ENCODE measurements around the gene RGS16. TPM values are rescaled to one million over a fixed set of nuclear protein-coding genes. Genes with fewer than 3 reads are reported as not detected.
A peak's percentile ranks its signal among the peaks of the same experiment; 100 is the strongest.
"Not testable (repeated sequence)": the region's sequence is repeated elsewhere in the genome, so short reads cannot be mapped to it uniquely, and the experiment has no call there.

The RGS16 gene
- total and polyA plus RNA-seq, 4 experiments from 2014 or later = 1.3 to 3.7 (median 2.1) TPM

DNA sequence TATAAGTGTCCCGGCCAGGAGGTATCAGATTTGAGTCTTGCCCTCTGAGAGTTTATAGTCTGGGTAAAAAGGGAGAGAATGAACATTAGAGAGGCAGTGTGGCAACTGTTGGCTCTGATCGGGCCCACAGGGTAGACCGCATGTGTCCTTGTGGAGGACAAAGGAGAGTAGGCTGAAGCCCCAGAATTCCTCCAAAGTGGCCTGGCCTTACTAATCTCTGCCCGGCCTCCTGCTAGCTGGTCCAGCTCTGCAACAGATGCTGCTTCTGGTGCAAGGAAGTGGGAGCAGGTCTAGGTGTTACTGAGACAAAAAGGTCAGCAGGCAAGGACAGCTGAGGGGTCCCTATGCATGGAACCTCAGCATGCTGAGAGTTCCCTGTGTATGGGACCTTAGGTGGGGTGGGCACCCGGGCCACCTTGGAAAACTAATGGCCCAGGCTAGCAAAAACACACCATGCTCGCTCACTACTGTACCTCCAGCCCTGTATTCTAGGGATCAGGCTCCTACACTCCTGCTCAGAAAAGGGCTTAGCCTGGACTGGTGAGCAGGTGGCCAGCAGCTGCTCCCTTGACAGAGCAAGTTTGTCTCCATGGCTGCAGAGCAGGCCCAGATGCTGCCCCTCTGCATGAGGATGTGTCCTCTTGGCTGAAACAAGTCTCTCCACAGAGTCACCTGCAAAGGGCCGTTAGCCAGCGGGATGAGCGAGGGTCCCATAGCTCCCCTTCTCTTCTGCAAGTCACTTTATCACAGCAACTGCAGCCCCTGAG is 30.3 kb upstream of the RGS16 start:
- CTCF ChIA-PET (ENCODE audit: partially characterized antibody) = interaction anchor here (2.3 kb wide), 1 partner anchor 148 kb away, joined by 7 read pairs; no protein-coding TSS in a partner anchor

GRCh38 chr1:182633657-182634281 is 29.6 kb upstream of the RGS16 start:
- ChIA-PET CTCF (ENCODE audit: partially characterized antibody) (interaction anchor here (2.3 kb wide), 1 partner anchor 149 kb away, joined by 7 read pairs; no protein-coding TSS in a partner anchor), POLR2A (ENCODE audit: partially characterized antibody) (no interaction called here)
- no peaks in the 10 kb centered on the region for H3K27me3 Mint-ChIP-seq

More for the DNA sequence above, 30.3 kb upstream of the RGS16 start:
- H3K36me3 ChIP-seq (ENCODE audit: insufficient read depth, low read length) = no peaks in the 10 kb centered on the region
- intact Hi-C loops (cut with micrococcal nuclease) = no loop called here
- Mint-ChIP-seq H3K9me3 (no peaks in the 10 kb centered on the region), H3K4me3 (no peak overlapping the region), H3K27ac (no peak overlapping the region), H3K36me3 (no peaks in the 10 kb centered on the region), H3K4me1 (peaks cover 21 to 43% (median 26%) of the 10 kb centered on the region in 4 donors), H3K27me3 (no peaks in the 10 kb centered on the region)
- POLR2A ChIA-PET (ENCODE audit: partially characterized antibody) = no interaction called here
- peaks cover 30% of the 10 kb centered on the region for H3K4me1 ChIP-seq (ENCODE audit: insufficient read depth, low read length)
- no peak overlapping the region for H3K27ac ChIP-seq (ENCODE audit: low read depth, low read length)
- H3K4me3 ChIP-seq (ENCODE audit: low read length in 2 of 2) = no peak overlapping the region
- H3K9me3 ChIP-seq (ENCODE audit: control insufficient read depth in 1 of 2, low read length in 2 of 2) = no peaks in the 10 kb centered on the region
- no peaks in the 10 kb centered on the region for H3K27me3 ChIP-seq (ENCODE audit: insufficient read depth, low read length)
- DNase-seq = no peak

GRCh38 chr1:182633031-182633430 is 28.8 kb upstream of the RGS16 start:
- Mint-ChIP-seq H3K27ac (no peak overlapping the region), H3K27me3 (no peaks in the 10 kb centered on the region), H3K9me3 (no peaks in the 10 kb centered on the region), H3K36me3 (no peaks in the 10 kb centered on the region), H3K4me3 (no peak overlapping the region), H3K4me1 (peaks cover 25 to 50% (median 31%) of the 10 kb centered on the region in 4 donors)
- Histone ChIP-seq H3K27ac (ENCODE audit: low read depth, low read length) (no peak overlapping the region), H3K36me3 (ENCODE audit: insufficient read depth, low read length) (no peaks in the 10 kb centered on the region), H3K4me1 (ENCODE audit: insufficient read depth, low read length) (peaks cover 37% of the 10 kb centered on the region), H3K9me3 (ENCODE audit: control insufficient read depth in 1 of 2, low read length in 2 of 2) (no peaks in the 10 kb centered on the region), H3K27me3 (ENCODE audit: insufficient read depth, low read length) (no peaks in the 10 kb centered on the region), H3K4me3 (ENCODE audit: low read length in 2 of 2) (no peak overlapping the region)
- no peak for DNase-seq
- POLR2A ChIA-PET (ENCODE audit: partially characterized antibody) = interaction anchor here (1.4 kb wide), 1 partner anchor 29 kb away, joined by 3 read pairs; the partner anchor contains the start of gene RGS16
- CTCF ChIA-PET (ENCODE audit: partially characterized antibody) = interaction anchor here (2.3 kb wide), 1 partner anchor 149 kb away, joined by 7 read pairs; no protein-coding TSS in a partner anchor
- intact Hi-C loops (cut with micrococcal nuclease) = no loop called here

More at GRCh38 chr1:182633657-182634281, 29.6 kb upstream of the RGS16 start:
- DNase-seq = no peak
- no peak overlapping the region for H3K4me3 ChIP-seq (ENCODE audit: low read length in 2 of 2)
- no peaks in the 10 kb centered on the region for H3K36me3 Mint-ChIP-seq
- intact Hi-C loops (cut with micrococcal nuclease) = no loop called here
- peaks cover 37% of the 10 kb centered on the region for H3K4me1 ChIP-seq (ENCODE audit: insufficient read depth, low read length)
- H3K27ac Mint-ChIP-seq = no peak overlapping the region
- H3K4me3 Mint-ChIP-seq = no peak overlapping the region
- H3K27me3 ChIP-seq (ENCODE audit: insufficient read depth, low read length) = no peaks in the 10 kb centered on the region
- no peaks in the 10 kb centered on the region for H3K36me3 ChIP-seq (ENCODE audit: insufficient read depth, low read length)
- no peaks in the 10 kb centered on the region for H3K9me3 ChIP-seq (ENCODE audit: control insufficient read depth in 1 of 2, low read length in 2 of 2)
- no peaks in the 10 kb centered on the region for H3K9me3 Mint-ChIP-seq
- H3K4me1 Mint-ChIP-seq = peaks cover 25 to 50% (median 31%) of the 10 kb centered on the region in 4 donors
- H3K27ac ChIP-seq (ENCODE audit: low read depth, low read length) = no peak overlapping the region

DNA sequence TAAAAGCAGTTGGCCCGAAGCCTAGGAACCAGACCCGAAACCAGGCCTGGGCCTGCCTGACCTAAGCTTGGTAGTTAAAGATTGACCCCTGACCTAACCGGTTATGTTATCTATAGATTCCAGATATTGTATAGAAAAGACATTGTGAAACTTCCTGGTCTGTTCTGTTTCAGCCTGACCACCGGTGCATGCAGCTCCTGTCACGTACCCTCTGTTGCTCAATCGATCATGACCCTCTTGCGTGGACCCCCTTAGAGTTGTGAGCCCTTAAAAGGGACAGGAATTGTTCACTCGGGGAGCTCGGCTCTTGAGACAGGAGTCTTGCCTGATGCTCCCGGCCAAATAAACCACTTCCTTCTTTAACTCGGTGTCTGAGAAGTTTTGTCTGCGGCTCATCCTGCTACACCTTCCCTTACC is 28.3 kb upstream of the RGS16 start:
- H3K27ac Mint-ChIP-seq = peak overlapping the region in 4 of 7 donors; percentile 10 to 73 (median 66)
- H3K36me3 ChIP-seq (ENCODE audit: insufficient read depth, low read length); H3K27me3 Mint-ChIP-seq; H3K9me3 Mint-ChIP-seq; H3K27ac ChIP-seq (ENCODE audit: low read depth, low read length); H3K4me3 ChIP-seq (ENCODE audit: low read length in 2 of 2); DNase-seq; H3K9me3 ChIP-seq (ENCODE audit: control insufficient read depth in 1 of 2, low read length in 2 of 2); H3K36me3 Mint-ChIP-seq; intact Hi-C loops (cut with micrococcal nuclease); H3K27me3 ChIP-seq (ENCODE audit: insufficient read depth, low read length): not testable (repeated sequence)
- CTCF ChIA-PET (ENCODE audit: partially characterized antibody) = interaction anchor here (0.7 to 2.3 kb wide), 2 partner anchors 20 to 150 kb away, joined by 3 to 7 read pairs; no protein-coding TSS in a partner anchor
- H3K4me3 Mint-ChIP-seq = peak overlapping the region in 7 of 8 donors; percentile 61 to 84 (median 67)
- H3K4me1 ChIP-seq (ENCODE audit: insufficient read depth, low read length) = peaks cover 37% of the 10 kb centered on the region
- POLR2A ChIA-PET (ENCODE audit: partially characterized antibody) = interaction anchor here (1.4 kb wide), 1 partner anchor 29 kb away, joined by 3 read pairs; the partner anchor contains the start of gene RGS16
- peaks cover 25 to 52% (median 31%) of the 10 kb centered on the region in 4 donors for H3K4me1 Mint-ChIP-seq

DNA sequence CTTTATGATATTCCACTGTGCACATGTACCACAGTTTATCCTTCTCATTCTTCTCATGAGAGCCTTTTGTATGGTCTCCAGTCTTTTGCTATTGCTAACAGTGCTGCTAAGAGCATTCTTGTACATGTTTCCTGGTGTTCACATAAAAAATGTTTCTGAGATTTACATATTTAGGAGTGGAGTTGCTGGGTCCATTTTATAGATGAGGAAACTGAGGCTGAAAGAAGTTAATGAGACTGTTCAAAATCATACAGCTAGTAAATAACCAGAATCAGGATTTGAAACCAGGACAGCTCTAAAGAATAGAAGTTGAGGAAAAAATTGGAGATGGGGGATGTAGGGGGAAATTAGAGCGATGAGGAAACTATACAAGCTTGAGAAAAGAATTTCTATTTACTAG is 27.8 kb upstream of the RGS16 start:
- POLR2A ChIA-PET (ENCODE audit: partially characterized antibody) = interaction anchor here (1.4 kb wide), 1 partner anchor 28 kb away, joined by 3 read pairs; the partner anchor contains the start of gene RGS16
- no peaks in the 10 kb centered on the region for H3K27me3 Mint-ChIP-seq
- no peak for DNase-seq
- H3K9me3 ChIP-seq (ENCODE audit: control insufficient read depth in 1 of 2, low read length in 2 of 2) = no peaks in the 10 kb centered on the region
- no peak overlapping the region for H3K4me3 ChIP-seq (ENCODE audit: low read length in 2 of 2)
- H3K36me3 ChIP-seq (ENCODE audit: insufficient read depth, low read length) = no peaks in the 10 kb centered on the region
- H3K27ac ChIP-seq (ENCODE audit: low read depth, low read length) = no peak overlapping the region
- H3K9me3 Mint-ChIP-seq = no peaks in the 10 kb centered on the region
- peak overlapping the region in 4 of 8 donors; percentile 4 to 61 (median 20) for H3K4me3 Mint-ChIP-seq
- CTCF ChIA-PET (ENCODE audit: partially characterized antibody) = interaction anchor here (0.7 kb wide), 1 partner anchor 20 kb away, joined by 3 read pairs; no protein-coding TSS in a partner anchor
- peaks cover 25 to 56% (median 32%) of the 10 kb centered on the region in 4 donors for H3K4me1 Mint-ChIP-seq
- peak overlapping the region in 1 of 7 donors; percentile 31 for H3K27ac Mint-ChIP-seq
- H3K36me3 Mint-ChIP-seq = no peaks in the 10 kb centered on the region
- H3K27me3 ChIP-seq (ENCODE audit: insufficient read depth, low read length) = no peaks in the 10 kb centered on the region
- intact Hi-C loops (cut with micrococcal nuclease) = no loop called here
- H3K4me1 ChIP-seq (ENCODE audit: insufficient read depth, low read length) = peaks cover 37% of the 10 kb centered on the region

- peak overlapping the region in 1 of 7 donors; percentile 49 for H3K27ac Mint-ChIP-seq
- H3K36me3 Mint-ChIP-seq = no peaks in the 10 kb centered on the region
- Histone ChIP-seq H3K27me3 (ENCODE audit: insufficient read depth, low read length) (no peaks in the 10 kb centered on the region), H3K4me3 (ENCODE audit: low read length in 2 of 2) (no peak overlapping the region), H3K9me3 (ENCODE audit: control insufficient read depth in 1 of 2, low read length in 2 of 2) (no peaks in the 10 kb centered on the region), H3K36me3 (ENCODE audit: insufficient read depth, low read length) (no peaks in the 10 kb centered on the region), H3K27ac (ENCODE audit: low read depth, low read length) (no peak overlapping the region), H3K4me1 (ENCODE audit: insufficient read depth, low read length) (peaks cover 37% of the 10 kb centered on the region)
- DNase-seq = no peak
- intact Hi-C loops (cut with micrococcal nuclease) = no loop called here
- peaks cover 26 to 56% (median 35%) of the 10 kb centered on the region in 4 donors for H3K4me1 Mint-ChIP-seq
- no peaks in the 10 kb centered on the region for H3K27me3 Mint-ChIP-seq
- ChIA-PET POLR2A (ENCODE audit: partially characterized antibody) (no interaction called here), CTCF (ENCODE audit: partially characterized antibody) (no interaction called here)
- H3K9me3 Mint-ChIP-seq = no peaks in the 10 kb centered on the region
- H3K4me3 Mint-ChIP-seq = no peak overlapping the region
Observed at GRCh38 chr1:182631053-182631677, 27.0 kb upstream of the RGS16 start.

Measured in CD4-positive, alpha-beta memory T cell (primary cell).